DND-41 (cell line): ENCODE results near the gene PMIS2.

Source experiments
- CTCF ChIP-seq: IDR thresholded peaks from 2 replicates; pipeline ENCODE4 v1.5.1; 2012; ENCODE audit warnings: borderline replicate concordance, low read length, moderate library complexity, mild to moderate bottlenecking; ENCODE audit not compliant: poor library complexity, severe bottlenecking; ENCODE audit errors: extremely low read depth
- EZH2 ChIP-seq: IDR thresholded peaks from 3 replicates; pipeline ENCODE4 v1.6.1; 2012; ENCODE audit warnings: borderline replicate concordance, low read depth, mild to moderate bottlenecking, moderate library complexity, low read length, inconsistent platforms; ENCODE audit not compliant: severe bottlenecking

GRCh38 chr19:35623327-35624010 is 37.5 kb downstream of the PMIS2 start:
- no peak for TF ChIP-seq CTCF
- no peak for TF ChIP-seq EZH2
